Hematopoietic multipotent progenitor cell treated with erythropoietin and hydrocortisone succinate and interleukin-3 and kit ligand, for 17 days (in vitro differentiated cells): ENCODE measurements around the gene HLF.

Source experiments
- DNase-seq: peaks from one replicate; pipeline ENCODE4 v3.0.0-alpha.2; 2015; ENCODE audit warnings: low spot score

The HLF gene

GRCh38 chr17:55332296-55333041, 67.7 kb downstream of the HLF start:
- no peak for DNase-seq

DNA sequence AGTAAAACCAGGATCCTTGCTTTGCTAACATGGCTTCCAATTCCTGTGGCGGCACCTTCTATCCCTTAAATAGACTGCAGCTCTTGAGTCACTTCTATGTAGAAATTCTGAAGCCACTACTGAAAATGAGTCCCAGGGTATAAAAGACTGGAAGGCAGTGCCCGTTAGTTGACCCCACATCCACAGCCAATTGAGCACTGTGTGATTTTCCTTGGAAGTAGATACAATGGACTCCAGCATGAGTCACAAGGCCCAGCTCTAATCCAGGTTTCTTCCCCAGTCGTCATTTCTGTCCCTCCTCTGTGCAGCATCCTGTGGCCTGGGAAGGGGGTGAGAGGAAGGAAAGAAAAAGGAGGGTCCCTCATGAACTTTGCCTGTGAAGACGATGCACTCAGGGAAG, 69.5 kb downstream of the HLF start:
- no peak for DNase-seq

GRCh38 chr17:55334881-55335540, 70.3 kb downstream of the HLF start:
- no peak for DNase-seq

- DNase-seq = no peak
Measured at GRCh38 chr17:55335625-55336024, 70.9 kb downstream of the HLF start.

DNA sequence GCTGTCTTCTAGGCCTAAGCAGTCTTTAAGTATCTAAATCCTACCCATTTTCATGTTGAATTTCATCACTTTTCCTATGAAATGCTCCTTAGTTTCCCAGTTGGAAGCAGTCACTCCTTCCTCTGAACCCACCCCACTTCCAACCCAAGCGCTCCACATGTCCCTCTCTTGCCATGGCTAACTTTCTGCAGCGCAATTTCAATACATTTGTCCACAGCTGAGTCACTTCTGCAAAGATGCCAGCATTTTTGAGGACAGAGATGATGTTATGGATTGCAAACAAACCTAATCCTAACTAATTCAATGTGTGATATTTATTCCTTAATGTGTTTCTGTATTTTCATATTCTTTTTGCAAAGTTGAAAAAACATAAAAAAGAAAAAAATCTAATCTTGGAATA, 71.7 kb downstream of the HLF start:
- no peak for DNase-seq

DNA sequence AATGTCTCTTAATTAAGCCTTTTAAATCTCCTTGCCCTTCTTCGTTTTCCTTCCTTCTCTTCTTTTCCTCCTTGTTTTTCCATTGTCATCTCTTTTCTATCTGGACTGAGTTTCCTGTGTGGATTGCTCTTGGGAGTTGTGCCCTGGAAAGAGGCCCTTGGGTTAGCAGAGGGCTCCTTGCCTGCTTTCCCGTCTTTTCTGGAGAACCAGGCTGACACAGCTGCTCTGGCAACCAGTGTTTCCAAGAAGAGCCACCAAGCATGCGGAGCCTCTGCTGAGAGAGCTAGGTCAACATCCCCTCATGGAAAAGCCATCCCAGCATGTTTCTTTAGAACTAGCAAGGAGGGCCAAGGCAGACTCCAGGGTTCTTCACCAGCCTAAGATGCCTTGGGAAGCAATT, 75.4 kb downstream of the HLF start:
- DNase-seq = no peak

- no peak for DNase-seq
Measured at GRCh38 chr17:55340686-55341085, 75.9 kb downstream of the HLF start.

DNA sequence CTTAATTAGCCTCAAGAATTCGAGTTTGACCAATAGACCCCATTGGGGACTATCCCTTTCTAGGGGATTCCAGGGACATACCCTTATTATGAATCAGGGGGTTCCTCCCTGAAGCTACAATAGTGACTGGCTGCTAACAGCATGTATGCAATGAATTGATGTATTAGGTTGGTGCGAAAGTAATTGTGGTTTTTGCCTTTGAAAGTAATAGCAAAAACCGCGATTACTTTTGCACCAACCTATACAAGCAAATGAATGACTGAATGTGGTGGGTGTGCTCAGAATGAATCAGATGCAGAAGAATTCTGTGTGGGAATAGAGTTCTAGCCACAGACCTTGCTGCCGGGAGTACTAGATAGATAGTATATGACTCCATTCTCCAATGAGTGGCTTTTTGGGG, 76.7 kb downstream of the HLF start:
- DNase-seq = no peak

- DNase-seq = no peak
Measured at GRCh38 chr17:55342800-55343585, 78.2 kb downstream of the HLF start.

GRCh38 chr17:55343900-55344513, 79.2 kb downstream of the HLF start:
- DNase-seq = no peak

DNA sequence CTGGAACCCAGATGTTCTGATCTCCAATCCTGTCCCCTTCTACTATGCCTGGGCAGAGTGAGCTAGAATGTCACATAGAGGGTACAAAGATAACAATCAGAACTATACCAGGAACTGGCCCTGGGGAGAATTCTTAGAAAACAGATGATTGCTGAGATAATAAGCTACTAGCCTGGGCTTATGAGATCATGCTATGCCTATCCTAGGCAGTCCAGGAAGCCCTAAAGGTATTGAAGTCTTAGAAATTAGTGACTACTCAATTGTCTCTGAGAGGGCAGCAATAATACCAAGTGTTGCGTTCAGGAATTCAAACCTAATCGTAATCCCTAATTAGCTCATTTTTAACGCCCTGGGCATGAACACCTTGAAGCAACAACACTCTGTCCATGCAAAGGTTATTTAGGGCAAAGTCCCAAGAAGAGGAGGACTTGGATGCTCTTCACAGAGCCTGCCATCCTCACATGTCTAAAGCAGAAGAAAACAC, 79.8 kb downstream of the HLF start:
- DNase-seq = peak; percentile 15

DNA sequence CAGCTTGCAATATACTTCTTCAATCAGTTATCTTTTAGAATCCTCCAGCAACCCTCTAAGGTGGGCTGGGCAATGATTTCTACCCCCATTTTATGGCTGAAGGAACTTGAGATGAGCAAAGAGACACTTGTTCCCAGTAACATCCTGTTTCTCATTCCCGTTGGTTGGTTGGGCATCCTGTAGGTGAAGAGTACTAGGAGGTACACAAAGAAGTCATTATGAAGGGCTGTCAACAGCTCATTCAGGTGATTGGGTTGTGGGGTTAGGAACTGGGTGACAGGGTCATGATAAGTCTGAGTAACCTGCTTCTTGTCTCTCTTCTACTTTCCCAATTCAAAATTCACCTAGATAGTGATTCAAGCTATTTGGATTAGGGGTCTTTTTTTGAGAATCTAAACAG, 80.4 kb downstream of the HLF start:
- DNase-seq = no peak

DNA sequence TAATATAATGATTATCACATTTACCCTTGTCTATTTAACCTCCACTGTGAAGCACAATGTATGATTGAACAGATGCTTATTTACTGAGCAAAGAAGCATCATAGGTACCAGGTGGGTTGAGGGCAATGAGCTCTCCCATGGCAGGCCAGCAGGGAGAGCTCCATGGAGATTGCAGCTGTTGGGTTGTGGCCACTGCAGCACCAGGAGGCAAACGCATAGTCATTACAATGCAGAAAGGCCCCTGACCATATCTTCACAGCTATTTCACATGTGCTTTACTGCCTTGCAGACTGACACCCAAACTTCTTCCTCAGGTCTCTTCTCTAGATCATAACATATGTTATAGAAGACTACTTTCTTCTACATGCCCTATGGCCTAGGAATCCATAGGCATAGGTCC, 81.9 kb downstream of the HLF start:
- DNase-seq = no peak

DNA sequence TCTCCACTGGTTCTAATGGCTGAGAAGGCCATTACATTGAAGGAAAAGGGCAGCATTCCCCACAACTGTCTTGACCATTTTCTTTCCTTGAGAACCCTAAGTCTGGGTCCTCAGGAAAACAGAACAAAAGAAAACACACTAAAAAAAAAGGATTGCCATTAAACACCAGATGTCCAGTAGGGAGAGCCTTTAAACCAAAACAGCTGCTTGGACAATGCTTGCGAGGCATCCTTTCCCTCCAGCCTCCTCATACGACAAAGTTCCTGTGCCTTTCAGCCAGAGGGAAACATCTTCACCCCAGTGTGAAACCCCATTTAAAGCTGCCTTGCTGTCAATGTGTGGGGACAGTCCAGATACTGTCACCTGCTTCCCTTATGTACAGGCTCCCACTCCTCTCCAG, 82.6 kb downstream of the HLF start:
- no peak for DNase-seq

- DNase-seq = peak; percentile 51
Measured at GRCh38 chr17:55348749-55349354, 84.1 kb downstream of the HLF start.

- no peak for DNase-seq
Measured at GRCh38 chr17:55350825-55351205, 86.1 kb downstream of the HLF start.

GRCh38 chr17:55351226-55351625, 86.5 kb downstream of the HLF start:
- no peak for DNase-seq

GRCh38 chr17:55354010-55354409, 89.2 kb downstream of the HLF start:
- no peak for DNase-seq

DNA sequence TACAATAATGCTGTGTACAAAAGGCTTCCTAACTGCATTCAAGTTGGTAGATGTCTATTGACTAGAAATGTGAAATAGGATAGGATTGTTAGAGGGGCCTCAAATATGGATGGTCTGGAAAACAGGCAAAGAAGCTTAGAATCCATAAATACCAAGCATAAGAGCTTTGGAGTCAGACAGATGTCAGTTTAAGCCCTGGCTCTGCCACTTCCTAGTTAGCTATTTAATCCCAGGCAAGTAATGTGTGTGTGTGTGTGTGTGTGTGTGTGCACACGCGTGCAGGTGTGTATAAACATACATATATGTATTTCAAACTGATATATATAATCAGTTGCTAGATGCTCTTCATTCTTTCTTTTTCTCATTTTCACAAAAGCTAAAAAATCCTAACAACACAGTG, 90.2 kb downstream of the HLF start:
- no peak for DNase-seq

DNA sequence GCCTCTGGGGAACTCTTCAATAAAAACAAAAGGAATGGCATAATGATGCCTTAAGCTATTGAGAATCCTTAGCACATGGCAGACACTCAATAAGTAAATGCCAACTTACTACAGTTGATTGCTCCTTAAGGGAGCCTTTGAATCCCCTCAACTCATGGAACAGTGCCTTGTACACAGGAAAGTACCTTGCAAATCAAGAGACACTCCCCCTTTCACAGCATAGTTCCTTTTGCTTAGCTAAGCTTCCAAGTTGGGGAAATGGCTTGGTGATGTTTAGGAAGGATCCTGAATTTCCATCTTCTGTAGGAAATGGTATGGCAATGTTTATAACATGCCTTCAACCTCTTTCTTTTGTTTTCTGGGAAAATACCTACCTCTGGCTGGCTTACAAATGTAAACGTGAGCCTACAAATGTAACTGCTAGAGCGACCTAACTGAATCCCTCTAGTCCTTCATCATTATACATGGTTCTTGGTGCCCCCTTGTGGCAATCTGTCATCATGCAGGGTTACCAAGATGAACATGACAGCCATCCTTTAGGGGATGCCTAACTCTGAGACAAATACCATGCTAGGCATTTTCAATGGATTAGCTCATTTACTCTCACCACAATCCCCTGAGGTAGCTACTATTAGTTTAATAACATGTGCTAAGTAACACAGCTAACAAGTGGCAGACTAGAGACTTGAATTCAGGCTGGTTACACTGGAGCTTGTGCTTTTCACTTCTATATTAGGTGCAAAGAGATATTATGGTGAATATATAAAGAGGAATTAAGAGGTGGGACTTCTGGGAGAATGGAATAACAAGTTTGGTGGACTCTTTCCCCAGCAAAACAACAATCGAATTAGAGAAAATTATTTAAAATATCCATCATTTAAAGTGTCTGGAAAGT, 91.9 kb downstream of the HLF start:
- peak; percentile 74 for DNase-seq

GRCh38 chr17:55360971-55361370, 96.2 kb downstream of the HLF start:
- no peak for DNase-seq
